ENCODE results near the gene PRKACG.
A peak's percentile ranks its signal among the peaks of the same experiment; 100 is the strongest.

PRKACG gene

GRCh38 chr9:69029535-69029934, 15.6 kb upstream of the PRKACG start:
- in situ Hi-C loops (cut with HindIII; ENCODE audit: low pct_ligation_motif_present, low pct_unique_long_range_greater_than_20kb, low sequenced_read_pairs): no loop called here
- DNase-seq: no peak

- in situ Hi-C loops (cut with HindIII; ENCODE audit: low pct_ligation_motif_present, low pct_unique_long_range_greater_than_20kb, low sequenced_read_pairs): no loop called here
- no peak for DNase-seq
Measured at GRCh38 chr9:69028754-69029153, 14.8 kb upstream of the PRKACG start.

- in situ Hi-C loops (cut with HindIII; ENCODE audit: low pct_ligation_motif_present, low pct_unique_long_range_greater_than_20kb, low sequenced_read_pairs): no loop called here
- DNase-seq: peak; percentile 39
Measured at GRCh38 chr9:69027355-69028097, 13.6 kb upstream of the PRKACG start.

GRCh38 chr9:69023650-69024049, 9.7 kb upstream of the PRKACG start:
- in situ Hi-C loops (cut with HindIII; ENCODE audit: low pct_ligation_motif_present, low pct_unique_long_range_greater_than_20kb, low sequenced_read_pairs): no loop called here
- no peak for DNase-seq

GRCh38 chr9:69020301-69021145, 6.6 kb upstream of the PRKACG start:
- in situ Hi-C loops (cut with HindIII; ENCODE audit: low pct_ligation_motif_present, low pct_unique_long_range_greater_than_20kb, low sequenced_read_pairs): no loop called here
- DNase-seq: no peak

GRCh38 chr9:69019808-69020207, 5.9 kb upstream of the PRKACG start:
- in situ Hi-C loops (cut with HindIII; ENCODE audit: low pct_ligation_motif_present, low pct_unique_long_range_greater_than_20kb, low sequenced_read_pairs): no loop called here
- no peak for DNase-seq

- in situ Hi-C loops (cut with HindIII; ENCODE audit: low pct_ligation_motif_present, low pct_unique_long_range_greater_than_20kb, low sequenced_read_pairs): no loop called here
- DNase-seq: no peak
Measured at GRCh38 chr9:69018737-69019136, 4.8 kb upstream of the PRKACG start.

GRCh38 chr9:69016191-69017096, 2.5 kb upstream of the PRKACG start:
- in situ Hi-C loops (cut with HindIII; ENCODE audit: low pct_ligation_motif_present, low pct_unique_long_range_greater_than_20kb, low sequenced_read_pairs): no loop called here
- DNase-seq: no peak

GRCh38 chr9:69013382-69013727, 558 bp downstream of the PRKACG start:
- in situ Hi-C loops (cut with HindIII; ENCODE audit: low pct_ligation_motif_present, low pct_unique_long_range_greater_than_20kb, low sequenced_read_pairs): no loop called here
- DNase-seq: no peak

GRCh38 chr9:69012696-69013381, 1.1 kb downstream of the PRKACG start:
- in situ Hi-C loops (cut with HindIII; ENCODE audit: low pct_ligation_motif_present, low pct_unique_long_range_greater_than_20kb, low sequenced_read_pairs): no loop called here
- no peak for DNase-seq

GRCh38 chr9:69009708-69010107, 4.2 kb downstream of the PRKACG start:
- in situ Hi-C loops (cut with HindIII; ENCODE audit: low pct_ligation_motif_present, low pct_unique_long_range_greater_than_20kb, low sequenced_read_pairs): no loop called here

GRCh38 chr9:69004836-69005235, 9.1 kb downstream of the PRKACG start:
- in situ Hi-C loops (cut with HindIII; ENCODE audit: low pct_ligation_motif_present, low pct_unique_long_range_greater_than_20kb, low sequenced_read_pairs): no loop called here
- no peak for DNase-seq

More at GRCh38 chr9:69009708-69010107, 4.2 kb downstream of the PRKACG start:
- DNase-seq: no peak

- DNase-seq: no peak
- in situ Hi-C loops (cut with HindIII; ENCODE audit: low pct_ligation_motif_present, low pct_unique_long_range_greater_than_20kb, low sequenced_read_pairs): no loop called here
Measured at GRCh38 chr9:69003051-69003450, 10.9 kb downstream of the PRKACG start.

GRCh38 chr9:69001921-69002320, 12.0 kb downstream of the PRKACG start:
- DNase-seq: no peak
- in situ Hi-C loops (cut with HindIII; ENCODE audit: low pct_ligation_motif_present, low pct_unique_long_range_greater_than_20kb, low sequenced_read_pairs): no loop called here

- peak; percentile 65 for DNase-seq
- in situ Hi-C loops (cut with HindIII; ENCODE audit: low pct_ligation_motif_present, low pct_unique_long_range_greater_than_20kb, low sequenced_read_pairs): no loop called here
Measured at GRCh38 chr9:68999393-69000105, 14.4 kb downstream of the PRKACG start.

GRCh38 chr9:68998812-68999211, 15.1 kb downstream of the PRKACG start:
- no peak for DNase-seq
- in situ Hi-C loops (cut with HindIII; ENCODE audit: low pct_ligation_motif_present, low pct_unique_long_range_greater_than_20kb, low sequenced_read_pairs): no loop called here

- no peak for DNase-seq
- in situ Hi-C loops (cut with HindIII; ENCODE audit: low pct_ligation_motif_present, low pct_unique_long_range_greater_than_20kb, low sequenced_read_pairs): no loop called here
Measured at GRCh38 chr9:68998385-68998784, 15.5 kb downstream of the PRKACG start.

GRCh38 chr9:68997666-68998065, 16.2 kb downstream of the PRKACG start:
- in situ Hi-C loops (cut with HindIII; ENCODE audit: low pct_ligation_motif_present, low pct_unique_long_range_greater_than_20kb, low sequenced_read_pairs): no loop called here

More at GRCh38 chr9:68997666-68998065, 16.2 kb downstream of the PRKACG start:
- DNase-seq: no peak

Data from ACHN (cell line).